Measurements from ENCODE around the gene KHDC4. TPM values are rescaled to one million over a fixed set of nuclear protein-coding genes. Genes with fewer than 3 reads are reported as not detected.

KHDC4 gene
- total and polyA plus RNA-seq, 9 of the 15 experiments (the other 6 are each of a cell fraction or from before 2014, with no cell fraction given), result 12.1 to 185 (median 65.6) TPM

DNA sequence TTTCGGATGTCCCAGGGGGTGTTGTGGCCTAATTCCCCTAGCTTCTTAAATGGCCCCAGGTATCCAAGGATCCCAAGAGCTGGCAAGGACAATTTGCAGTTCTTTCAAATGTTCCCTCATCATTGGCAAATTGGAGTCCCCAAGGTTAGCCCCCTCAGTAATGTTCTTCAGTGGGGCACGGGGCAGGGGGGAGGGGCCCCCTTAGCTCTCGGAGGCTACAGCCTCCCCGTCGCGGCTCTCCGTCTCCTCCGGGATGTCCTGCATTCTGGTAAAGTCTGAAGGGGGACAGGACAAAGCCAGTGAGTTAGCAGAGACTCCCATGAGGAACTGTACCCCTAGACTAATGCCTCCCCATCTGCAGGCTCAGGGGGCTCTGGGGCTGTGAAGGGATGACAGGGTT lies 13.5 kb upstream of the KHDC4 start:
- BruUV-seq (replicated peaks), result no TSS peak
- no peak overlapping the region for H2AFZ ChIP-seq (ENCODE audit: low read depth, low read length)
- no peaks in the 10 kb centered on the region for H3K9me3 ChIP-seq (replicated peaks; ENCODE audit: control insufficient read depth, insufficient read depth, low read depth, low read length)
- H3K27me3 ChIP-seq (ENCODE audit: control insufficient read depth in 2 of 2, insufficient read depth in 2 of 2, low read length in 2 of 2), result no peaks in the 10 kb centered on the region
- CTCF ChIA-PET (ENCODE audit: low intra/inter-chr PET ratio), result no interaction called here
- intact Hi-C loops (cut with micrococcal nuclease) (no loop called here), in situ Hi-C loops (cut with MboI) (no loop called here)
- DNase-seq (ENCODE audit: extremely low read depth in 1 of 4, low spot score in 3 of 4), result no peak
- H4K20me1 ChIP-seq (replicated peaks; ENCODE audit: control insufficient read depth, insufficient read depth, low read length), result no peaks in the 10 kb centered on the region
- H3K4me2 ChIP-seq (ENCODE audit: insufficient read depth, low read length), result no peak overlapping the region
- POLR2A ChIA-PET, result interaction anchor here (0.8 to 6.9 kb wide), 3 partner anchors 13 to 30 kb away, joined by 3 to 50 read pairs (median 6); partner anchors contain the start of genes ARHGEF2 and KHDC4
- 98% methylated on average over 7 of the region's 8 CpGs for WGBS (ENCODE audit: insufficient coverage, low coverage, missing lambda C conversion rate)
- no peaks in the 10 kb centered on the region for H3K79me2 ChIP-seq (ENCODE audit: control insufficient read depth, insufficient read depth, low read length)
- ATAC-seq, result no peak
- no peaks in the 10 kb centered on the region; a peak in 1 of 5 replicates for H3K4me1 ChIP-seq (replicated peaks in 1 of 2; ENCODE audit: control insufficient read depth in 2 of 2, insufficient read depth in 2 of 2, low read length in 2 of 2)
- peaks cover 4% of the 10 kb centered on the region for H3K9me1 ChIP-seq (ENCODE audit: control insufficient read depth, insufficient read depth, low read length)
- no peak overlapping the region for H3K9ac ChIP-seq (ENCODE audit: insufficient read depth in 1 of 2, low read depth in 2 of 2, low read length in 2 of 2)
- H3K27ac ChIP-seq (ENCODE audit: extremely low read depth, low read depth, low read length), result no peak overlapping the region
- no peak overlapping the region for H3K4me3 ChIP-seq
- H3K36me3 ChIP-seq (ENCODE audit: control insufficient read depth, insufficient read depth, low read length), result peaks cover 59% of the 10 kb centered on the region
- no peak for TF ChIP-seq NEUROD1 (IDR thresholded peaks at IDR 0.05; ENCODE audit: borderline replicate concordance, low read depth, low read length, partially characterized antibody)
- TF ChIP-seq ATF4 (CRISPR knock-in tag; IDR thresholded peaks at IDR 0.05), result no peak
- no peak for TF ChIP-seq SMC3 (conservative IDR thresholded peaks at IDR 0.05; ENCODE audit: insufficient read depth, low read depth, low read length)
- TF ChIP-seq SIN3B (IDR thresholded peaks at IDR 0.05; ENCODE audit: low read depth), result no peak
- TF ChIP-seq TRIM28 (IDR thresholded peaks at IDR 0.05), result no peak
- no peak for TF ChIP-seq NCOA4 (IDR thresholded peaks at IDR 0.05; ENCODE audit: partially characterized antibody)
- no peak for TF ChIP-seq SP2 (IDR thresholded peaks at IDR 0.05; ENCODE audit: extremely low read depth, low read depth, low read length, poor library complexity, severe bottlenecking)
- no peak for TF ChIP-seq ZBTB8A (IDR thresholded peaks at IDR 0.05; ENCODE audit: partially characterized antibody)
- no peak for TF ChIP-seq ZNF140 (CRISPR knock-in tag; IDR thresholded peaks at IDR 0.05)
- TF ChIP-seq, protein P1, sequence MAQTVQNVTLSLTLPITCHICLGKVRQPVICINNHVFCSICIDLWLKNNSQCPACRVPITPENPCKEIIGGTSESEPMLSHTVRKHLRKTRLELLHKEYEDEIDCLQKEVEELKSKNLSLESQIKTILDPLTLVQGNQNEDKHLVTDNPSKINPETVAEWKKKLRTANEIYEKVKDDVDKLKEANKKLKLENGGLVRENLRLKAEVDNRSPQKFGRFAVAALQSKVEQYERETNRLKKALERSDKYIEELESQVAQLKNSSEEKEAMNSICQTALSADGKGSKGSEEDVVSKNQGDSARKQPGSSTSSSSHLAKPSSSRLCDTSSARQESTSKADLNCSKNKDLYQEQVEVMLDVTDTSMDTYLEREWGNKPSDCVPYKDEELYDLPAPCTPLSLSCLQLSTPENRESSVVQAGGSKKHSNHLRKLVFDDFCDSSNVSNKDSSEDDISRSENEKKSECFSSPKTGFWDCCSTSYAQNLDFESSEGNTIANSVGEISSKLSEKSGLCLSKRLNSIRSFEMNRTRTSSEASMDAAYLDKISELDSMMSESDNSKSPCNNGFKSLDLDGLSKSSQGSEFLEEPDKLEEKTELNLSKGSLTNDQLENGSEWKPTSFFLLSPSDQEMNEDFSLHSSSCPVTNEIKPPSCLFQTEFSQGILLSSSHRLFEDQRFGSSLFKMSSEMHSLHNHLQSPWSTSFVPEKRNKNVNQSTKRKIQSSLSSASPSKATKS (CRISPR knock-in tag; IDR thresholded peaks at IDR 0.05), result no peak
- no peak for TF ChIP-seq SMAD1 (IDR thresholded peaks at IDR 0.05; ENCODE audit: low read depth, low read length, partially characterized antibody)
- TF ChIP-seq, protein P2, sequence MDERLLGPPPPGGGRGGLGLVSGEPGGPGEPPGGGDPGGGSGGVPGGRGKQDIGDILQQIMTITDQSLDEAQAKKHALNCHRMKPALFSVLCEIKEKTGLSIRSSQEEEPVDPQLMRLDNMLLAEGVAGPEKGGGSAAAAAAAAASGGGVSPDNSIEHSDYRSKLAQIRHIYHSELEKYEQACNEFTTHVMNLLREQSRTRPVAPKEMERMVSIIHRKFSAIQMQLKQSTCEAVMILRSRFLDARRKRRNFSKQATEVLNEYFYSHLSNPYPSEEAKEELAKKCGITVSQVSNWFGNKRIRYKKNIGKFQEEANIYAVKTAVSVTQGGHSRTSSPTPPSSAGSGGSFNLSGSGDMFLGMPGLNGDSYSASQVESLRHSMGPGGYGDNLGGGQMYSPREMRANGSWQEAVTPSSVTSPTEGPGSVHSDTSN (CRISPR knock-in tag; IDR thresholded peaks at IDR 0.05; ENCODE audit: low read depth), result no peak
- TF ChIP-seq, protein P2 (tag; conservative IDR thresholded peaks at IDR 0.05; ENCODE audit: low read depth), result no peak
- FAIRE-seq, result no peak

All from K562 (cell line).